Activated CD4-positive, alpha-beta T cell treated with anti-CD3 and anti-CD28 coated beads for 4 hours (primary cell): ENCODE measurements around the gene RNF145.

Experiments used
- DNase-seq, 2 donors: peaks; one replicate each; pipeline ENCODE4 v3.0.0-alpha.2; 2020

RNF145 gene

DNA sequence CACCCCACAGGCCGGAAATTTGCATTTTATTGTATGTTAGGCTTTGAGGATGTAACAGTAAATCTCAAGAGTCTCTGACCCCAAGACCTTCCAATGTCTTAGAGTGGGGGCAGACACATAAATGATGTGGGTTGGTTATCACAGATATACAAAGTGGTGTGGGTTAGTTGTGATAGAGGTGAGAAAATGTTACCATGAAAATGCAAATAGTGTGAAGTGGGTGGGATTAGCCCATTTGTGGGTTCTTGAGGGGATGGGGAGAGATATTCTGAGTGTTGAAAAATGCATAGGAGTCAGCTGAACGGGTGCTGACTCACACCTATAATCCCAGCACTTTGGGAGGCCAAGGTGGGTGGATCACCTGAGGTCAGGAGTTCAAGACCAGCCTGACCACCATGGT is 7.9 kb upstream of the RNF145 start:
- no peak for DNase-seq

DNA sequence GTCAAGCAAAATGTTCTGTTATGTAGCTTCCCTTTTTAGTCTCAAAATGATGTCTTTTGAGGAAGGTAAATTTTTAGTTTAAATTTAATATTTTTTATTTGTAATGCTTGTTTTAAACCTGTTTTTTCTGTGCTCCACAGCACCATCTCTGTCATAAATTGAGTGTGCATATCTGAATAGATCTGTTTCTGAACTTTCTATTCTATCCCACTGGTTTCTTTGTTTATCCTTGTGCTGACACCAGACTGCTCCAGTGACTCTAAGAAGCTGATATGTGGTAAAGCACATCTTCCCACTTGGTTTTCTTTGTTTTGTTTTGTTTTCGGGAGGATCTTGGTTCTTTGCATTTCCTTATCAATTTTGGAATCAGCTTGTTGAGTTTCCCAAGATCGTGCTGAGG is 7.1 kb upstream of the RNF145 start:
- no peak for DNase-seq

DNA sequence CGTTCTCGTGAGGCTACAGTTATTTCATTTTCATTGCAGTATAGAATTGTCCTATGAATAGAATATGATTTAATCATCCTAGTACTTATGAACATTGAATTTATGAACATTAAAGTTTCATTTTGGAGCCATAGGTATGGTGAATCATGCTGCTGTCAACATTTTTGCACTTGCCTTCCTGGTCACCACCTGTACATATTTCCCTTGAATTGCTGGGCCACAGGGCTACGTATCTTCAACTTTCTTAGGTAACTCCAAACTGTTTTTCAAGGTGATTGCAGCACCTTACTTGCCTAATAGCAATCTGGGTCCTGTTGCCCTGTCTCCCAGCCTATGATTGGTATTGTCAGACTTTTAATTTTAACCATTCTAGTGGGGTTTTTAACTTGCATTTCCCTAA is 6.5 kb upstream of the RNF145 start:
- DNase-seq: no peak

DNA sequence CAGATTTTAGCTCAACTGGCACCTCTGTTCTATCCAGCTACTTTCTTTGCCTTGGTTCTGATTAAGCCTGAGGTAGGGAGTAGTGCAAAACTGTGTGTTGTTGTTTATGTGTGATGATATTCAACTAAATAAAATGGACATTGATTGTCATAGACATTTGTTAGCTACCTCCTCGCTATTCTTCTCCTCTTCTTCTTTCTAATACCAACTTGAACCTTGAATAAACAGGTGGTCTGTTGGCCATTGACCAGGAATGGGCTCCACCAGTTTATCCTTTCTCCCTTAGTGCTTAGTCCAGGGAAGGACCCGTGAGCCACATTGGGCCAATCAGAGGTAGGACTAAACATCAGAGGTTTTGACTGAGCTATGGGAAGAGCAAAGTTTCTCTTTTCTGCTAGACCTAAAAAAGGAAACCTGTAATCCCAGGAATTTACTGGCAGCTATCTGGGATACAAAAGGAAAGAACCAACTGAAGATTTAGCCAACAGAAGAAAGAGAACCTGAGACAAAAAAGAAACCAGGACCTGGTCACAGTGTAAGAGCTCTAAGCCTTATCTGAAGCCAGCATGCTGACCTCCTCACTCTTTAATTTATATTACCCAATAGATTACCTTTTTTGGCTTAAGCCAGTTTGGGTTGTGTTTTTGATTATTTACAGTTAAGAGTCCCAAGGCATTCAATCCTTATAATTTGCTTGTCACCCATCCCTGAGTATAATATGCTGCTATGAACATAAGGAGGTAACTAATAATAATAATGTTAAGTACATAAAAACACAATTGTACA is 5.3 kb upstream of the RNF145 start:
- DNase-seq: no peak

DNA sequence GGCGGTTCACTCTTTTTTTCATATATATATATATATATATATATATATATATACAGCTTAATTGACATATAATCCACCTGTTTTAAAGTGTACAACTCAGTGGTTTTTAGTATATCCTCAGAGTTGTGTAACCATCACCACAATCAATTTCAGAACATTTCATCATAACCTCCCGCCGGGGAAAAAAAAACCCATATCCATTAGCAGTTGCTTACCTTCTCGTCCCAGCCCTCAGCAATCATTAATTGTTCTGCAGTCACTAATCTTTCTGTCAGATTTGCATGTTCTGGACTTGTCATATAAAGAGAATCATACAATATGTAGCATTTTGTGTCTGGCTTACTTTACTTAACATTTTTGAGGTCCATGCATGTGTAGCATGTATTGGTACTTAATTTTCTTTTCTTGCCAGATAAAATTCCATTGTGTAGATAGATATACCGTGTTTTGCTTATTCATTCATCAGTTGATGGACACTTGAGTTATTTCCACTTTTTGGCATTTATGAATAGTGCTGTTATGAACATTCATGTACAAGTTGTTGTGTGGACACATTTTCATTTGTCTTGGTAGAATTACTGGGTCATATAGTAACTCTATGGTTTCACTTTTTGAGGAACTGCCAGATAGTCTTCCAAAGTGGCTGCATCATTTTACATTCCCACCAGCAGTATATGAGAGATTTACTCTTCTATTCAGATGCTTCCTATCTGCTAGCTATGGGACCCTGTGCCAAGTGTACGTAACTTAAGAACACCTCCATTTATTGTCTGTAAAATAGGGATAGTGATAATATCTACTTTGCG is 3.5 kb upstream of the RNF145 start:
- DNase-seq: no peak

DNA sequence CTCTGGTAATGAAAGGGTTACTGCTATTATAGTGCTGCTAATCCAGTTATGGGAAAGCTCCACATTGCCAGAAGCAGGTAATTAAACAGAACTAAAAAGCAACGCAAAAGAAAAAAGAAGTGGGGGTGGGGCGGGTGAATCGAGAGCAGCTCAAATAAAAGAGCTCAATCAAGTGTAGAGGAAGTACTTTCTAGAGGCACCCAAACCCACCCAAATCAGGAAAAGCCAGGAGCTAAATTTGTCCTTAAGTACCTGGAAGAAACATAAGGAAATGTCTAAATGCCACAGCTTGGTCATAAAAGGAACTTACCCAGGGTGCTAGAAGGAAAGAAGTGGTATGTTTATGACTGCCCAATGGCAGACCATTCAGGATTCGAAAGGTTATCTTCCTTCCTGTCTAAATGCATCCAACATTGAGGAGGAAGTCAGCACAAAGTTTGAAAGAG is 2.4 kb upstream of the RNF145 start:
- DNase-seq: no peak

DNA sequence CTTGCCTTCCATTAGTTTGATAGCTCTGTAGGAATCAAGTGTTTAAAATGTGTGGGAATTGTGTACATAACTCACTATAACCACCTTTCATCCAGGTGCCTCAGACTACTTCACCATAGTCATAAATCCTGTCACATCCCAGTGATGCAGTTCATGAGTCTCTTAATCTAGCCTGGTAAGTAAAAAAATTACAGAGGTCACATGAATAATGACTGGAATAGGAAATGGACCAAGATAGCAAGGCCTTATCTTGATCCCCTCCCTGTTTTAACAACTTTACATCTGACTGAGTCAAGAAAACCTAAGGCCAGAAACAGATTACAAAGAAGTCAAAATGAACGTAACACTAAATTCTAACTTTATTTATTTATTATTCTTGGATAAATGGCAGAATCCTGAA is 1.5 kb upstream of the RNF145 start:
- DNase-seq: no peak

DNA sequence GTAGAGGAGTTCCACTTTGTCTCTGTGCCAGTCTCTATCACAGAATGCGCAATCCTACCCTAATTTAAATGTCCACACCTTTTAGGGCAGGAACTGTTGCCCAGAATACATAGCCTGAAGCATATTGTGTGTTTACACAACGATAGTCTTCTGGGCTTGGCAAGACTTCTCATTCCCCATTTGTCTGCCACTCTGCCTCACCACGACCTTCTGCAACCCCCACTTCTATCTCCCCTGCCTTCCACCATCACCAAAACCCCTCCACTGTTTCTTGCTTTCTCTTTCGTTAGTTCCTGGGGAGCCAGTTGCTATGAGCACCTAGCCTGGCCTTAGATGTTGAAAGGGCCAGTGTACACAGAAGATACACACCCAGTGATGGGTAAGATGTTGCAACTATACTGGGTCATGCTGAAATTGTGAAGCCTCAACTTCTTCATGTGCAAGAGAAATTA is 883 bp upstream of the RNF145 start:
- peak in 1 of 2 donors; percentile 5 for DNase-seq

DNA sequence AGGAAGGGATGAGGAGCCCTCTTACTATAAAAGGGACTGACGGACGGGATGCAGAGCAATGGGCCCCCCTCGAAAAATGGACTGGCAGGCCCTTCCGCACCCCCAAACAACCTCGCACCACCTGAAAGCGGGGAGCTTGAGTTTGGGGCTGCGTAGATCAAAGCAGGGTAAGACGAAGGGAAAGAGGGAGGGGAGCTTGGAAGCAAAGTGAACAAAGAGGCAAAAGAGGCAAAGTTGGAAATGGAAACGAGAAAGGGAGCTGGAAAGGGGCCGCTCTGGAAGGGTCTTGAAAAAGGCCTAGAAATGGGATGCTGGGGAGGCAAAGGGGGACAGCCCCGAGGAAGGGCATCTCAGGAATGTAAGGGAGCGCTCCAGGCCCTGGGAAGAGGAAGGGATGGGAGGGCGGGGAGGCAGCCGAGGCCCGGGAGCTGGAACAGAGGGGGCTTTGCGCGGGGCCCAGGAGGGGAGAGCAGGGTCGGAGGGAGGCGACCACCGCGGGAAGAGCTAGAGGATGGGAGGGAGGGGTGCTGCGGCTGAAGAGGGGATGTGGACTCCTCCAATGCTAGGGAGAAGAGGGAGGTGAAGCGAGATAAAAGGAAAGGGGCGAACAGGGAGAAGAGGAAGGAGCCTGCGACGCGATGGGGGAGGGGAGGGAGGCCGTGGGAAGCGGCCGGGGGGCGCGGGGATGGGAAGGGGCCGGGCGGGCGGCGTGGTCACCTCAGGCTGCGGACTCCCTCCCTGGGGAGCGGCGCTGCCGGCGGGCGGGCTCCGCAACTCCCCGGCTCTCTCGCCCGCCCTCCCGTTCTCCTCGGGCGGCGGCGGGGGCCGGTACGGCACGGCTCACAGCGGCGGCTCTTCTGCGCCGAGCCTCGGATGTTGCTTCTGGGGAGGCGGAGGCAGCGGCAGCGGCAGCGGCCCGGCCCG is 577 bp downstream of the RNF145 start:
- DNase-seq: peak; percentile 26 to 34

DNA sequence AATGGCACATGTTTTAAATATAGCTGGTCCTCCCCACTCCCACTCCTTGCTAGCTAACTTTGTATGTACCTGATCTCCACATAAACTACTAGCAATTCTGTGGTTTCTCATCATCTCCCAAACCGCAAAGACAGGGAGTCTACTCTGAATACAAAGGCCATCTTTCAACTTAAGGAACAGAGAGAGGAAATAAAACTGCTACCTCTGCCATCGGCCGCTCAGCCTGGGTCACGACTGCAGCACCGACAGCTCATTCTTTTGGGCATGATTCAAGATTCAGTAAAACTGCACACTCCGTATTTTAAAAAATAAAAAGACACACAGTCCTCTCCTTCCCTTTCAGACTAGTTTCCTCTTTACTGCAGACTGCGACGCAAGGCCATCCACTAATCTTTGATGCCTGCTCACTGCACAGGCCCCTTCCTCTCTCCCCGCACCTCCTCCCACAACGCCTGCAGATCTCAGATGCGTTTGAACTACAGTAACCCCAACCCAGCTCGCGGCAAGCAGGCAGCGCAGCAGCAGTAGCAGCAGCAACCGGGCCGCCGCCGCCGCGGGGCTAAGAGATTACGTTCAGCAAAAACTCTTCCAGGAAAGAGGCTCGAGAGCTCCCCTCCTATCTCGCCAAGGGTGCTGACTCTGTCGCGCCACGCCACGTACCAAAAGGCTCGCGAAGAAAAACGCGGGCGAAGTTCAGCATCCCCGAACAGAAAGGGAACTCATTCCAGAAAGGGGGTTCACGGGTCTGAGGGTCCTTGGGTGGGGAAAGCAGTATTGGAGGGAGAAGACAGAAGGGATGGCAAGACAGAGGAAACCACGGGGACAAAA is 1.5 kb downstream of the RNF145 start:
- DNase-seq: peak; percentile 77 to 81

DNA sequence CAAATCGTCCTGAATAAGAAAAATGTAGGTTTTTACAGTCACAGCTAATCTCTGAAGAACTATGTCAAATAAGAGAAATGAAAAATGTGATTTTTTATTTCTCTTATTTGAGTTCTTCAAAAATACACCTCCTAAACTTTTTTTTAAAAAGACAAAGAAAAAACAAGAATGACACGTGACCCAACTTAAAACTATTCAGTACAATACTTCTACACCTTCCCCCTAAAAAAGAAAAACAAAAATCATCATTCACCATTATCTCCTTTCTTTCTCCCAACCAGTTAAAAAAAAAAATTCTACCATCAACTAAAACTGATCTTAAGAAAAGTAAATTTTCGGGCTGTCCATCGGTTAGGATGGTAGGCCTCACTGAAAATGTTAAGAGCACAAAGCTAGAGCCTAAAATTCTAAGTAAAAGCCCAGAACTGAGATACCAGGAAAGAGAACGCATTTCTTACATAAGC is 2.1 kb downstream of the RNF145 start:
- no peak for DNase-seq

DNA sequence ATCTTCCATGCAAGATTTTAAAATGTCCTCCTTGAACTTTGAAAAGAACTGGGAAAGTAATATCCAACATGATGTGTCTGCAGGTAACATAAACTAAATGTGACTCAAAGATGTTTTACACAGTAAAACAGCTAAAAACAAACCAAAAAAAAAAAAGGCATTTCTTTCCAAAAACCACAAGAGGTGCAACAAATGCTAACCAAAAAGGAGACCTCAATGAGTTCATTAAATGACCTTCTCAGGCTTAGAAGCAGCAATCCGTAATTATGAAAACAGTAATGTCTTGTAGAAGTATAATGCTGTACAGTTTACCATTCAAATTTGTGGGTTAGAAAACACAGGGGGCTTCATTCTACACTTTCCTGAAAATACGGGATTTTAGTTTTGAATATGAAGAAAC is 2.5 kb downstream of the RNF145 start:
- no peak for DNase-seq

DNA sequence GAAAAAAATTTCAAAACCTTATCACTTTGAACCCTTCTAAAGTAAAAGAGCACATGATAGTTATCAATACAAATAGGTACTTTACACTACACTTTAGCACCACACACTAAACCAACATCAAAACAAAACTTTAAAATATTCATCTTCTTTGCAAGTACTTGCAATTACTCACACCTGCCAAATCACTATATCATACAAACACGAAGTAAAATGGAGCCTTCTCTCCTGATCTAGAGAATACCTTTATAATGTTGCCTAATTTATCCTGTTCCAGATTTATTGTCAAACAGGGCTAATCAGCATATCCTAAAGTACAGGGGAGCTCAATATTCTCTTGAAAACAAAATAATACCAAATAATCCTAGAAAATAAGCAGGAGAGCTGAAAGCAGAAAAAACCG is 3.0 kb downstream of the RNF145 start:
- no peak for DNase-seq

DNA sequence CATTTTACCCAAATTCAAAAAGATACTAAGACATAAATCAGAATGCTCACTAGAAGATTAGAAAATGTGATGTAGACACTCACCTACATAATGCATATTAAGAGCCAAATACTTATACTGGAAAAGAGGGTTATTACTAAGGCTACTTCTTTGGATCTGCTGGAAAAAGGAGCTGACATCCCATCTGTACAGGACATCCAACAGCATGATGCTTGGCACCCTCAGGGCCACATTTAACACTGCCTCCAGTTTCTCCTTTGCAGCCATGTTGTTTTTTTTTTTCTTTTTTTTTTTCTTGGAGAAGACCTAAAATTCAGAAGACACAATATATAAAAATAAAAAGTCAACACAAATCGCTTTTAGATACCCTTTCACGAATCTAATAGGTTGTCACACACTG is 6.0 kb downstream of the RNF145 start:
- no peak for DNase-seq

DNA sequence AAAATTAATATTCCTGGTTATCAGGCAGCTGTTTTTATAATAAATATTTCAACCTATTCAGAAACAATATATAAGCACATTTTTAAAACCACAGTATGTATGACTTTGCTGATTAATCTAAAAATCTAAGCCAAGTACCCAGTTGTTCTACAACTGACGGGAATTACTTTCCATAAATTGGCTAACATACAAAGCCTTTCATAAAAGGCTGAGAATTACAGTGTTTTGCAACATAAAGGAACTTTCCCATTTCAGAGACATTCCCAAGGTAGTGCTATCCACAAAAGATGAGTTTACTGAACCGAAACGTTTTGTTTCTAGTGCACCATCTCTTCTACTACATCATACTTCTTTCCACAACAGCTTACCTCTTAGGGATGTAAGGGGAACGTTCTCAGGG is 7.2 kb downstream of the RNF145 start:
- DNase-seq: no peak

DNA sequence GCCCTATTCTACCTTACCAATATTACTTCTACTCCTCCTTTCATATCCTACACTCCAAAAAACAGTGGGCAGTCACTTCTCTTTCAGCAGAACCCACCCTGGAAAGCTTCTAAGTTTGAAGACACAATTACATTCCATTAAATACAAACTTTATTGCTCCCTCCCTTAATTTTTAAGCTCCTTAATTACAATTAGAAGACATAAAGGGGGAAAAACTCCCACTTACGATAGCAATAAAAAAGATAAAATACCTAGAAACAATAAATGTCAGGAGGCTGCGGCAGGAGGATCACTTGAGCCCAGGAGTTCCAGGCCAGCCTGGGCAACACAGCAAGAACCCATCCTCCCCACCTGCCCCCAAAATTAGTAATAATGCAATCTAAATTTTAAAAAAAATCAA is 9.6 kb downstream of the RNF145 start:
- no peak for DNase-seq

DNA sequence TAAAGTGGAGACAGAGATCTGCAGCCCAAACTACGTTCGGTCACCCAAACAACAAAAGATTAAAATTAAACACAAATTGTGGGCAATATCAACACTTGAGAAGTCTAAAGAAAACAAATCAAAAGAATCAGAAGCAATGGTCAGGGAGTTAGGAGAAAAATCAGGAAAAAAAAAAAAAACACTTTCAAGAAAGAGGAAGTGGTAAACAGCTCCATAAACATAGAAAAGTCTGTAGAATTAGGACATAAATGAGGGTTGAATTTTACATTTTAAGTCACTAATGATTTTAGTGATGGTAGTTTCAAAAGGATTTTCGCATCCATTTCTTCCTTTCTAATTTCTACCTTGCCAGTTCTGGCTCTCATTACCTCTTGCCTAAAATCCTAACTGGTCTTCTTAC is 10.1 kb downstream of the RNF145 start:
- DNase-seq: no peak

DNA sequence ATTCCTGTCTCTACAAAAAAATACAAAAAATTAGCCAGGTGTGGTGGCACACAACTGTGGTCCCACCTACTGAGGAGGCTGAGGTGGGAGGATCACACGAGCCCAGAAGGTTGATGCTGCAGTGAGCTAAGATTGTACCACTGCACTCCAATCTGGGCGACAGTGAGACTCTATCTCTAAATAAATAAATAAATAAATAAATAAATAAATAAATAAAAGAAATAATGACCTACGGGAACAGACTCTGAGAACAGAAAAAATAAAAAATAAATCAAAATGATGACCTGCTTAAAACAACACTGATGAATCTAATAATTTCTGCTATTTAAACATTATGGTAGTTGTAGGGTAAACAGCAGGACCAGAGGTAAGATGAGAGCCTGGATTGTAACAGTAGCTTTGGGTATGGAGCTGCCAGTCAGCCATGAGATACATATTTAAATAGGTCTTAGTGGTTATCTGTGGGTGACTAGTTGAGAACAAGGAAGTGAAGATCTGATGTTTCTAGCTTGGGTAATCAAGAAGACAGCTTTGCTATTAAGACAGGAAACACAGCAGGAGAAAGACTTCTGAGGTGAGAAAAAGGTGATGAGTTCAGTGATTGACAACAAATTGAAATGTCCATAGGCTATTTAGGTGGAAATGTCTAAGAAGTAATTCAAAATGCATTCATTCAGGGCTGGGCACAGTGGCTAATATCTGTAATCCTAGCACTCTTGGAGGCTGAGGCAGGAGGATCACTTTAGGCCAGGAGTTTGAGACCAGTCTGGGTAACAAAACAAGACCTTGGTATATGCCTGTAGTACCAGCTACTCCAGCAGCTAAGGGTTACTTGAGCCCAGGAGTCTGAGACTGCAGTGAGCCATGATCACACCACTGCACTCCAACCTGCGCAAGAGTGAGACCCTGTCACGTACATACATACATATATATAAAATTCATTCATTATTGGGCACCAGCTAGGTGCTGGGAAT is 11.0 kb downstream of the RNF145 start:
- DNase-seq: no peak

DNA sequence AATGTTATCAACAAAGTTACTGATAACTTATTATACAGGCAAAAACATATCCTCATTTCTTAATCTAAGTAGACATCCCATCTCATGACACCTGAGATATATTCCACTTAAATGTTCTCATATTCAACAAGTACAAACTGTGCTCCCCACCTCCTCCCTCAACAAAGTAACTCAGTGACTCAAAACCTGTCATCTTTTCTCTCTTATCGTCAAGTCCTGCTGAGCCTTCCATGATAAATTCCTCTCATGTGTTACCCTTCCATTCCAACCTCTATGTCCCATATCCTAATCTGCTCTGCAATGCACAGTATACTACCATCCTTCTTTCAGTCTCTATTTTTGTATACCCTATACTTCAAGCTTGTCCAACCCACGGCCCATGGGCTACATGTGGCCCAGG is 13.6 kb downstream of the RNF145 start:
- DNase-seq: no peak

DNA sequence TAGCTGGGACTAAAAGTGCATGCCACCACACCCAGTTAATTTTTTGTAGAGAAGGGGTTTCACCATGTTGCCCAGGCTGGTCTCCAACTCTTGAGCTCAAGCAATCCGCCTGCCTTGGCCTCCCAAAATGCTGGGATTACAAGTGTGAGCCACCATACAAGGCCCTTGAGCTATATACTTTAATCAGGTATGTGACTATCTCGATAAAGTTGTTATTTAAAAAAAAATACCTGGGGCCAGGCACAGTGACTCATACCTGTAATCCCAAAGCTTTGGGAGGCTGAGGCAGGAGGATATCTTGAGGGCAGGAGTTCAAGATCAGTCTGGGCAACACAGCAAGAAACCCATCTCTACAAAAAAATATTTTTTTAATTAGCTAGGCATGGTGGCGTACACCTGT is 19.2 kb downstream of the RNF145 start:
- DNase-seq: no peak

DNA sequence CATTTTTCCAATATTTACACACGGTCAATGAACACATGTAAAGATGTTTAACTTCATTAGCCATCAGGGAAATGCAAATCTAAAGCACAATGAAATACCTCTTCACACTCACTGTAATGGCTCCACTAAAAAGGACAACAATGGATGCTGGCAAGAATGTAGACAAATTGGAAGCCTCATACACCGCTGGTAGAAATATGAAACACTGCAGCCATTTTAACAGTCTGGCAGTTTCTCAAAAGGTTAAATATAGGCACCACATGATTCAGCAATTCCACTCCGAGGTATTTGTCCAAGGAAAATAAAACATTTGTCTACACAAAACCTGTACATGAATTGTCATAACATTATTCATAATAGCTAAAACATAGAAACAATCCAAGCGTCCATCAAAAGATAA is 20.0 kb downstream of the RNF145 start:
- no peak for DNase-seq
